Erythroblast (primary cell): ENCODE results near the gene ADGRV1.

Experiments used
- GATA1 ChIP-seq: IDR thresholded peaks from 2 replicates; pipeline ENCODE4 v1.6.1; 2011; ENCODE audit warnings: low read depth, mild to moderate bottlenecking, control low read depth, low read length, moderate library complexity
- POLR2A ChIP-seq: IDR thresholded peaks from 2 replicates; pipeline ENCODE4 v1.6.1; 2011; ENCODE audit warnings: mild to moderate bottlenecking, low read length

DNA sequence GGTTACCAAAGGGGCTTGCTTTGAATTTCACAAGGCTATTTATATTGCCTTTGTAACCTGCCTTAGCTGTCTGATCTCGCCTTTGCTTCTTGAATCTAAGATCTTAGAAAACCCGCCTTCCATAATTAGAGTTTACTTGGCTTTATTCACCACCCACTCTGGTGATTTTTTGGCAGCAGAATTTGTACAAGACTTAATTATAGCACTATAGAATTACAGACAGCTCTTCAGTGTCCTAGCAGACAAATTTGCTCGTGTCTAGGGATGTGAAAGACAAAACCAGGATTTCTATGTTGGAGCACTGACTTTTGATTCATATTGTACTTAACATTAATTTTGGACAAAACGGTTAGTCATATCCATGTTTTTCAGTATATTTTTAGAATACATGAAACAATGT lies 306.6 kb downstream of the ADGRV1 start:
- TF ChIP-seq GATA1 (no peak), POLR2A (no peak)
